OCI-LY7 (cell line): ENCODE data around the gene TMEM87A.

ENCODE experiments used
- EZH2phosphoT487 ChIP-seq: fragments of 200-600 bp; sonication (generic); IDR thresholded peaks from 2 replicates; pipeline ENCODE4 v1.6.1; 2018; ENCODE audit warnings: low read depth, borderline replicate concordance, mild to moderate bottlenecking, mixed run types, antibody characterized with exemption, low read length, moderate library complexity, mixed read lengths
- TF ChIP-seq, protein P1 (sequence below): fragments of 200-600 bp; sonication (generic); conservative IDR thresholded peaks from 2 replicates; pipeline ENCODE4 v1.5.1; 2014; ENCODE audit warnings: mild to moderate bottlenecking, antibody characterized with exemption, low read length, moderate library complexity, mixed read lengths

DNA sequence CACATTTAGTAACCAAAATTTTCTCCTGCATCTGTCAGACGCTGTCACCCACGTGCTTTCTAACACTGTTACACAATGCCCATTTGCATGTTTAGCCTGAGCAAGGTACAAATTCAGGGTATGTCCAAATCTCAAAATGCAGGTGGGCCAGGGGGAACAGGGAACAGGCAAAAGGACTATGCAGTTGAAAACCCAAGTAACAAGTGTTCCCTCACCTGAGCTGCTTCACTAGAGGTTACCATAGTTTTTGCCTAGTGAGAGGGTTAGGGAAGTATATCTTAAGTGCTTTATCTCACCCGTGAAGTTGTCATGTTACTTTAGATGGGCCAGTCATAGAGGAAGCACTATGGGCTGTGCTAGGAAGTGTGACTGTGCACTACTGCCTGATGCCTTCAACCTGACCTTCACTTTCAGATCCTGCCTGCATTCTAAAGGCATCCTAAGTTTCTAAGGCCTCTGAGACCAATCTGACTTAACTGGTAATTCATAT lies 6.0 kb upstream of the TMEM87A start:
- TF ChIP-seq, protein P1, sequence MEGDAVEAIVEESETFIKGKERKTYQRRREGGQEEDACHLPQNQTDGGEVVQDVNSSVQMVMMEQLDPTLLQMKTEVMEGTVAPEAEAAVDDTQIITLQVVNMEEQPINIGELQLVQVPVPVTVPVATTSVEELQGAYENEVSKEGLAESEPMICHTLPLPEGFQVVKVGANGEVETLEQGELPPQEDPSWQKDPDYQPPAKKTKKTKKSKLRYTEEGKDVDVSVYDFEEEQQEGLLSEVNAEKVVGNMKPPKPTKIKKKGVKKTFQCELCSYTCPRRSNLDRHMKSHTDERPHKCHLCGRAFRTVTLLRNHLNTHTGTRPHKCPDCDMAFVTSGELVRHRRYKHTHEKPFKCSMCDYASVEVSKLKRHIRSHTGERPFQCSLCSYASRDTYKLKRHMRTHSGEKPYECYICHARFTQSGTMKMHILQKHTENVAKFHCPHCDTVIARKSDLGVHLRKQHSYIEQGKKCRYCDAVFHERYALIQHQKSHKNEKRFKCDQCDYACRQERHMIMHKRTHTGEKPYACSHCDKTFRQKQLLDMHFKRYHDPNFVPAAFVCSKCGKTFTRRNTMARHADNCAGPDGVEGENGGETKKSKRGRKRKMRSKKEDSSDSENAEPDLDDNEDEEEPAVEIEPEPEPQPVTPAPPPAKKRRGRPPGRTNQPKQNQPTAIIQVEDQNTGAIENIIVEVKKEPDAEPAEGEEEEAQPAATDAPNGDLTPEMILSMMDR, result no peak
- no peak for TF ChIP-seq EZH2phosphoT487
